H1 (cell line): ENCODE data around the gene PCSK9.

ENCODE experiments used
- CTCF ChIP-seq, 3 experiments: IDR thresholded peaks; 1 replicate in 2 of 3; 2 replicates in 1 of 3; pipeline versions ENCODE4 v1.5.1 to v1.6.1; 2011; ENCODE audit warnings: low read length in 3 of 3, mild to moderate bottlenecking in 3 of 3, inconsistent platforms in 2 of 3, low read depth in 1 of 3, moderate library complexity in 1 of 3; ENCODE audit not compliant: insufficient read depth in 1 of 3; ENCODE audit errors: control extremely low read depth in 1 of 3
- EZH2 ChIP-seq: fragments of 200-600 bp; sonication (generic); IDR thresholded peaks from 2 replicates; pipeline ENCODE4 v1.7.1; 2012; ENCODE audit warnings: low read depth, mild to moderate bottlenecking, moderate library complexity, low read length, inconsistent platforms; ENCODE audit not compliant: severe bottlenecking
- RXRA ChIP-seq: IDR thresholded peaks from 2 replicates; pipeline ENCODE4 v1.6.1; 2011; ENCODE audit warnings: low read depth, mild to moderate bottlenecking, low read length, moderate library complexity; ENCODE audit not compliant: insufficient read depth

GRCh38 chr1:55067914-55068313 is 28.6 kb downstream of the PCSK9 start:
- TF ChIP-seq EZH2 (no peak), CTCF (IDR thresholded peaks at IDR 0.05; ENCODE audit: control extremely low read depth in 1 of 3, insufficient read depth in 1 of 3, low read depth in 1 of 3, low read length in 3 of 3) (no peak), RXRA (no peak)
